HG03457 (cell line): Measurements from ENCODE around the gene SKOR2.

Experiments used
- ATAC-seq: cut with Tn5 transposase; IDR thresholded peaks from one replicate; pipeline ENCODE4 v1.9.1; 2021; ENCODE audit warnings: moderate number of reproducible peaks; ENCODE audit not compliant: unreplicated experiment

SKOR2 gene

GRCh38 chr18:47260120-47260923 is 8.9 kb upstream of the SKOR2 start:
- ATAC-seq, result no peak

- no peak for ATAC-seq
Observed at GRCh38 chr18:47254341-47254939, 3.0 kb upstream of the SKOR2 start.

- no peak for ATAC-seq
Observed at GRCh38 chr18:47253101-47253654, 1.7 kb upstream of the SKOR2 start.

GRCh38 chr18:47250391-47251046 is 941 bp downstream of the SKOR2 start:
- no peak for ATAC-seq

- no peak for ATAC-seq
Observed at GRCh38 chr18:47249314-47249981, 2.0 kb downstream of the SKOR2 start.

GRCh38 chr18:47248604-47249313 is 2.7 kb downstream of the SKOR2 start:
- ATAC-seq, result no peak

GRCh38 chr18:47248115-47248603 is 3.3 kb downstream of the SKOR2 start:
- no peak for ATAC-seq

- ATAC-seq, result no peak
Observed at GRCh38 chr18:47247416-47248114, 3.9 kb downstream of the SKOR2 start.

GRCh38 chr18:47247036-47247415 is 4.4 kb downstream of the SKOR2 start:
- ATAC-seq, result no peak

GRCh38 chr18:47246027-47246971 is 5.2 kb downstream of the SKOR2 start:
- ATAC-seq, result no peak

- ATAC-seq, result no peak
Observed at GRCh38 chr18:47244086-47244485, 7.4 kb downstream of the SKOR2 start.

GRCh38 chr18:47235096-47235495 is 16.4 kb downstream of the SKOR2 start:
- no peak for ATAC-seq

GRCh38 chr18:47226660-47227059 is 24.8 kb downstream of the SKOR2 start:
- ATAC-seq, result no peak

- no peak for ATAC-seq
Observed at GRCh38 chr18:47215554-47216138, 35.8 kb downstream of the SKOR2 start.

GRCh38 chr18:47209171-47209570 is 42.3 kb downstream of the SKOR2 start:
- no peak for ATAC-seq

GRCh38 chr18:47206945-47207637 is 44.4 kb downstream of the SKOR2 start:
- ATAC-seq, result no peak

- no peak for ATAC-seq
Observed at GRCh38 chr18:47204908-47205522, 46.4 kb downstream of the SKOR2 start.
